HEK293 (cell line): ENCODE results near the gene MTX1.

Experiments used
- HOXC10 ChIP-seq: sonication (generic); formaldehyde crosslinking; IDR thresholded peaks from 2 replicates; pipeline ENCODE4 v1.8.1; 2023; ENCODE audit warnings: mild to moderate bottlenecking, missing genetic modification reagents
- KLF9 ChIP-seq: fragments of 450-650 bp; formaldehyde crosslinking; IDR thresholded peaks from 2 replicates; pipeline ENCODE4 v1.5.1; 2016; ENCODE audit warnings: missing biosample characterization, missing genetic modification characterization, low read depth
- MEIS1 ChIP-seq: sonication (generic); formaldehyde crosslinking; IDR thresholded peaks from 2 replicates; pipeline ENCODE4 v1.8.1; 2022; ENCODE audit warnings: missing genetic modification reagents, mild to moderate bottlenecking, borderline replicate concordance
- PRDM1 ChIP-seq: fragments of 450-650 bp; formaldehyde crosslinking; IDR thresholded peaks from 2 replicates; pipeline ENCODE4; 2016; ENCODE audit warnings: missing biosample characterization, missing genetic modification characterization
- PRDM6 ChIP-seq: fragments of 450-650 bp; formaldehyde crosslinking; IDR thresholded peaks from 2 replicates; pipeline ENCODE4 v1.5.1; 2017; ENCODE audit warnings: missing biosample characterization, missing genetic modification characterization
- WT1 ChIP-seq: fragments of 450-650 bp; formaldehyde crosslinking; IDR thresholded peaks from 2 replicates; pipeline ENCODE4 v1.5.1; 2016; ENCODE audit warnings: missing biosample characterization, missing genetic modification characterization
- YY1 ChIP-seq: fragments of 450-650 bp; formaldehyde crosslinking; IDR thresholded peaks from 2 replicates; pipeline ENCODE4 v1.5.1; 2018; ENCODE audit warnings: missing biosample characterization, missing genetic modification characterization
- ZFHX2 ChIP-seq: fragments of 450-650 bp; formaldehyde crosslinking; conservative IDR thresholded peaks from 2 replicates; pipeline ENCODE4 v1.5.1; 2016; ENCODE audit warnings: missing biosample characterization, missing genetic modification characterization
- ZFP69B ChIP-seq: fragments of 450-650 bp; formaldehyde crosslinking; IDR thresholded peaks from 2 replicates; pipeline ENCODE4 v1.5.1; 2016; ENCODE audit warnings: missing biosample characterization, missing genetic modification characterization
- ZNF146 ChIP-seq: fragments of 450-650 bp; formaldehyde crosslinking; IDR thresholded peaks from 2 replicates; pipeline ENCODE4 v1.5.1; 2016; ENCODE audit warnings: missing biosample characterization, missing genetic modification characterization
- ZNF18 ChIP-seq: fragments of 450-650 bp; formaldehyde crosslinking; IDR thresholded peaks from 2 replicates; pipeline ENCODE4 v1.5.1; 2016; ENCODE audit warnings: missing biosample characterization, missing genetic modification characterization
- ZNF211 ChIP-seq: fragments of 450-650 bp; formaldehyde crosslinking; IDR thresholded peaks from 2 replicates; pipeline ENCODE4 v1.5.1; 2016; ENCODE audit warnings: low read depth, missing biosample characterization, missing genetic modification characterization
- ZNF239 ChIP-seq: fragments of 450-650 bp; formaldehyde crosslinking; IDR thresholded peaks from 2 replicates; pipeline ENCODE4 v1.5.1; 2016; ENCODE audit warnings: missing biosample characterization, missing genetic modification characterization
- ZNF24 ChIP-seq: fragments of 450-650 bp; formaldehyde crosslinking; IDR thresholded peaks from 2 replicates; pipeline ENCODE4 v1.5.1; 2016; ENCODE audit warnings: missing biosample characterization, missing genetic modification characterization
- ZNF248 ChIP-seq: fragments of 450-650 bp; formaldehyde crosslinking; IDR thresholded peaks from 2 replicates; pipeline ENCODE4 v1.5.1; 2017; ENCODE audit warnings: missing biosample characterization, missing genetic modification characterization
- ZNF292 ChIP-seq: fragments of 450-650 bp; formaldehyde crosslinking; IDR thresholded peaks from 2 replicates; pipeline ENCODE4 v1.5.1; 2016; ENCODE audit warnings: low read depth, missing biosample characterization, missing genetic modification characterization, borderline replicate concordance
- ZNF350 ChIP-seq: fragments of 450-650 bp; formaldehyde crosslinking; IDR thresholded peaks from 2 replicates; pipeline ENCODE4 v1.5.0; 2017; ENCODE audit warnings: missing biosample characterization, mild to moderate bottlenecking, missing genetic modification characterization
- ZNF366 ChIP-seq: fragments of 450-650 bp; formaldehyde crosslinking; conservative IDR thresholded peaks from 2 replicates; pipeline ENCODE4 v1.5.1; 2016; ENCODE audit warnings: missing biosample characterization, missing genetic modification characterization
- ZNF391 ChIP-seq: fragments of 450-650 bp; formaldehyde crosslinking; IDR thresholded peaks from 2 replicates; pipeline ENCODE4 v1.5.1; 2016; ENCODE audit warnings: low read depth, missing biosample characterization, missing genetic modification characterization, borderline replicate concordance
- ZNF394 ChIP-seq: fragments of 450-650 bp; formaldehyde crosslinking; IDR thresholded peaks from 2 replicates; pipeline ENCODE4 v1.5.1; 2016; ENCODE audit warnings: missing biosample characterization, missing genetic modification characterization, mild to moderate bottlenecking, moderate library complexity, borderline replicate concordance
- ZNF404 ChIP-seq: fragments of 450-650 bp; formaldehyde crosslinking; IDR thresholded peaks from 2 replicates; pipeline ENCODE4 v1.5.1; 2017; ENCODE audit warnings: missing biosample characterization, missing genetic modification characterization
- ZNF48 ChIP-seq: fragments of 450-650 bp; formaldehyde crosslinking; IDR thresholded peaks from 2 replicates; pipeline ENCODE4 v1.5.1; 2016; ENCODE audit warnings: missing biosample characterization, missing genetic modification characterization
- ZNF530 ChIP-seq: fragments of 450-650 bp; formaldehyde crosslinking; IDR thresholded peaks from 2 replicates; pipeline ENCODE4 v1.5.1; 2016; ENCODE audit warnings: low read depth, missing biosample characterization, missing genetic modification characterization
- ZNF560 ChIP-seq: fragments of 450-650 bp; formaldehyde crosslinking; IDR thresholded peaks from 2 replicates; pipeline ENCODE4 v1.5.1; 2017; ENCODE audit warnings: missing biosample characterization, missing genetic modification characterization, borderline replicate concordance
- ZNF561 ChIP-seq: fragments of 450-650 bp; IDR thresholded peaks from 2 replicates; pipeline ENCODE4 v1.5.1; 2018; ENCODE audit warnings: missing biosample characterization, missing genetic modification characterization, borderline replicate concordance
- ZNF600 ChIP-seq: fragments of 450-650 bp; formaldehyde crosslinking; IDR thresholded peaks from 2 replicates; pipeline ENCODE4 v1.5.1; 2016; ENCODE audit warnings: missing biosample characterization, missing genetic modification characterization
- ZNF621 ChIP-seq: fragments of 450-650 bp; formaldehyde crosslinking; IDR thresholded peaks from 2 replicates; pipeline ENCODE4 v1.5.1; 2017; ENCODE audit warnings: missing biosample characterization, missing genetic modification characterization
- ZNF654 ChIP-seq: fragments of 450-650 bp; formaldehyde crosslinking; IDR thresholded peaks from 2 replicates; pipeline ENCODE4 v1.5.1; 2016; ENCODE audit warnings: low read depth, missing biosample characterization, missing genetic modification characterization
- ZNF660 ChIP-seq: fragments of 450-650 bp; IDR thresholded peaks from 2 replicates; pipeline ENCODE4 v1.5.1; 2018; ENCODE audit warnings: missing biosample characterization, mild to moderate bottlenecking, missing genetic modification characterization
- ZNF76 ChIP-seq: fragments of 450-650 bp; formaldehyde crosslinking; IDR thresholded peaks from 2 replicates; pipeline ENCODE4; 2016; ENCODE audit warnings: low read depth, missing biosample characterization, missing genetic modification characterization, borderline replicate concordance
- ZNF791 ChIP-seq: fragments of 450-650 bp; formaldehyde crosslinking; IDR thresholded peaks from 2 replicates; pipeline ENCODE4 v1.5.1; 2016; ENCODE audit warnings: missing biosample characterization, missing genetic modification characterization
- ZSCAN23 ChIP-seq: fragments of 450-650 bp; formaldehyde crosslinking; IDR thresholded peaks from 2 replicates; pipeline ENCODE4 v1.5.1; 2016; ENCODE audit warnings: missing biosample characterization, missing genetic modification characterization
- TF ChIP-seq, protein P1 (sequence below): fragments of 450-650 bp; IDR thresholded peaks from 2 replicates; pipeline ENCODE4 v1.5.1; 2018; ENCODE audit warnings: missing biosample characterization, mild to moderate bottlenecking, missing genetic modification characterization
- TF ChIP-seq, protein P2 (sequence below): fragments of 450-650 bp; formaldehyde crosslinking; IDR thresholded peaks from 2 replicates; pipeline ENCODE4 v1.5.1; 2016; ENCODE audit warnings: missing biosample characterization, missing genetic modification characterization

MTX1 gene

GRCh38 chr1:155255243-155256007 lies 46.9 kb downstream of the MTX1 start, which contains the start of gene ENTREP3 (continued):
- no peak for TF ChIP-seq ZNF350 (tag by site-specific recombination)
- TF ChIP-seq HOXC10 (CRISPR knock-in tag), result no peak
- peak; percentile 94 for TF ChIP-seq ZNF18 (tag by site-specific recombination)
- TF ChIP-seq PRDM6 (tag by site-specific recombination), result no peak
- TF ChIP-seq, protein P1, sequence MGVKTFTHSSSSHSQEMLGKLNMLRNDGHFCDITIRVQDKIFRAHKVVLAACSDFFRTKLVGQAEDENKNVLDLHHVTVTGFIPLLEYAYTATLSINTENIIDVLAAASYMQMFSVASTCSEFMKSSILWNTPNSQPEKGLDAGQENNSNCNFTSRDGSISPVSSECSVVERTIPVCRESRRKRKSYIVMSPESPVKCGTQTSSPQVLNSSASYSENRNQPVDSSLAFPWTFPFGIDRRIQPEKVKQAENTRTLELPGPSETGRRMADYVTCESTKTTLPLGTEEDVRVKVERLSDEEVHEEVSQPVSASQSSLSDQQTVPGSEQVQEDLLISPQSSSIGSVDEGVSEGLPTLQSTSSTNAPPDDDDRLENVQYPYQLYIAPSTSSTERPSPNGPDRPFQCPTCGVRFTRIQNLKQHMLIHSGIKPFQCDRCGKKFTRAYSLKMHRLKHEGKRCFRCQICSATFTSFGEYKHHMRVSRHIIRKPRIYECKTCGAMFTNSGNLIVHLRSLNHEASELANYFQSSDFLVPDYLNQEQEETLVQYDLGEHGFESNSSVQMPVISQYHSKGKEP, result no peak
- TF ChIP-seq ZNF391 (tag by site-specific recombination), result 0 out of 2 replicates have a peak, but pooled peaks have one; percentile 33
- TF ChIP-seq ZNF654 (tag by site-specific recombination), result no peak
- TF ChIP-seq WT1 (tag by site-specific recombination), result no peak; the same call in 1 of the 2 replicates
- TF ChIP-seq ZFHX2 (tag by site-specific recombination), result no peak
- TF ChIP-seq ZNF530 (tag by site-specific recombination), result no peak
- no peak for TF ChIP-seq ZNF560 (tag by site-specific recombination)
- TF ChIP-seq ZNF366 (tag by site-specific recombination), result no peak
- TF ChIP-seq ZNF621, result no peak
- TF ChIP-seq, protein P2, sequence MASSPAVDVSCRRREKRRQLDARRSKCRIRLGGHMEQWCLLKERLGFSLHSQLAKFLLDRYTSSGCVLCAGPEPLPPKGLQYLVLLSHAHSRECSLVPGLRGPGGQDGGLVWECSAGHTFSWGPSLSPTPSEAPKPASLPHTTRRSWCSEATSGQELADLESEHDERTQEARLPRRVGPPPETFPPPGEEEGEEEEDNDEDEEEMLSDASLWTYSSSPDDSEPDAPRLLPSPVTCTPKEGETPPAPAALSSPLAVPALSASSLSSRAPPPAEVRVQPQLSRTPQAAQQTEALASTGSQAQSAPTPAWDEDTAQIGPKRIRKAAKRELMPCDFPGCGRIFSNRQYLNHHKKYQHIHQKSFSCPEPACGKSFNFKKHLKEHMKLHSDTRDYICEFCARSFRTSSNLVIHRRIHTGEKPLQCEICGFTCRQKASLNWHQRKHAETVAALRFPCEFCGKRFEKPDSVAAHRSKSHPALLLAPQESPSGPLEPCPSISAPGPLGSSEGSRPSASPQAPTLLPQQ, result peak; percentile 77
- TF ChIP-seq KLF9 (tag by site-specific recombination), result peak; percentile 41
- no peak for TF ChIP-seq ZNF292 (tag by site-specific recombination)
- TF ChIP-seq ZNF394 (tag by site-specific recombination), result 0 out of 2 replicates have a peak, but pooled peaks have one; percentile 26
- TF ChIP-seq ZNF239, result no peak
- TF ChIP-seq ZNF146, result no peak
- no peak for TF ChIP-seq ZNF48 (tag by site-specific recombination)
- peak; percentile 38; the same call in 1 of the 2 replicates for TF ChIP-seq ZFP69B
- no peak for TF ChIP-seq ZNF791 (tag by site-specific recombination)
- peak; percentile 98 for TF ChIP-seq ZNF76 (tag by site-specific recombination)
- TF ChIP-seq ZNF24 (tag by site-specific recombination), result peak; percentile 77; the same call in 1 of the 2 replicates
- TF ChIP-seq ZSCAN23 (tag by site-specific recombination), result 0 out of 2 replicates have a peak, but pooled peaks have one; percentile 55
- peak; percentile 86; the same call in 1 of the 2 replicates for TF ChIP-seq ZNF561
- 0 out of 2 replicates have a peak, but pooled peaks have one; percentile 60 for TF ChIP-seq ZNF660 (tag by site-specific recombination)
- TF ChIP-seq PRDM1, result peak; percentile 65
- TF ChIP-seq YY1 (tag by site-specific recombination), result peak; percentile 93
- no peak for TF ChIP-seq MEIS1 (CRISPR knock-in tag)
- TF ChIP-seq ZNF404 (tag by site-specific recombination), result no peak
- peak; percentile 82; the same call in 1 of the 2 replicates for TF ChIP-seq ZNF600 (tag by site-specific recombination)
- TF ChIP-seq ZNF248, result no peak
- no peak for TF ChIP-seq ZNF211 (tag by site-specific recombination)
